ENCODE data around the gene MYO18B. TPM values are rescaled to one million over a fixed set of nuclear protein-coding genes. Genes with fewer than 3 reads are reported as not detected.

The MYO18B gene
- polyA plus RNA-seq, 1 donor (not counting 4 experiments of a cell fraction or from before 2014, with no cell fraction given), result not detected

- Histone ChIP-seq H3K27me3 (ENCODE audit: control insufficient read depth, extremely low read depth, insufficient read depth, low read length) (no peaks in the 10 kb centered on the region), H4K20me1 (ENCODE audit: control insufficient read depth, extremely low read depth, insufficient read depth, low read length) (no peaks in the 10 kb centered on the region), H3K79me2 (ENCODE audit: control insufficient read depth, insufficient read depth, low read length) (no peaks in the 10 kb centered on the region), H3K36me3 (ENCODE audit: control insufficient read depth in 2 of 2, extremely low read depth in 1 of 2, insufficient read depth in 2 of 2, low read length in 2 of 2) (no peaks in the 10 kb centered on the region), H2AFZ (ENCODE audit: control insufficient read depth, low read length) (no peak overlapping the region), H3K9me1 (ENCODE audit: control insufficient read depth, extremely low read depth, insufficient read depth, low read length) (no peaks in the 10 kb centered on the region), H3K9me3 (ENCODE audit: control insufficient read depth, low read depth, low read length) (no peaks in the 10 kb centered on the region), H3K27ac (ENCODE audit: control insufficient read depth, insufficient read depth, low read length) (no peak overlapping the region), H3K4me1 (ENCODE audit: control insufficient read depth, extremely low read depth, insufficient read depth, low read length) (no peaks in the 10 kb centered on the region), H3K9ac (ENCODE audit: control insufficient read depth, extremely low read depth, insufficient read depth, low read length) (no peak overlapping the region), H3K4me3 (ENCODE audit: control insufficient read depth in 2 of 3, extremely low read depth in 1 of 3, insufficient read depth in 2 of 3, low read depth in 1 of 3, low read length in 3 of 3) (no peak overlapping the region), H3K4me2 (ENCODE audit: control insufficient read depth, extremely low read depth, insufficient read depth, low read depth, low read length) (no peak overlapping the region)
- TF ChIP-seq CTCF (optimal IDR thresholded peaks at IDR 0.05 in 1 of 3, IDR thresholded peaks at IDR 0.05 in 1 of 3, conservative IDR thresholded peaks at IDR 0.05 in 1 of 3; ENCODE audit: extremely low read depth in 1 of 3, insufficient read depth in 2 of 3, low read length in 3 of 3) (no peak), EZH2 (IDR thresholded peaks at IDR 0.05; ENCODE audit: low read length) (no peak)
- dilution Hi-C loops (cut with MboI; ENCODE audit: extremely low pct_ligation_motif_present, low sequenced_read_pairs), result no loop called here
- FAIRE-seq (no peak), DNase-seq (ENCODE audit: low read depth, low spot score) (no peak)
Measured at GRCh38 chr22:25783856-25784255, 41.9 kb downstream of the MYO18B start.

GRCh38 chr22:25786165-25786564 is 44.2 kb downstream of the MYO18B start:
- TF ChIP-seq CTCF (optimal IDR thresholded peaks at IDR 0.05 in 1 of 3, IDR thresholded peaks at IDR 0.05 in 1 of 3, conservative IDR thresholded peaks at IDR 0.05 in 1 of 3; ENCODE audit: extremely low read depth in 1 of 3, insufficient read depth in 2 of 3, low read length in 3 of 3), result no peak
- no peak for TF ChIP-seq EZH2 (IDR thresholded peaks at IDR 0.05; ENCODE audit: low read length)
- Histone ChIP-seq H3K9me1 (ENCODE audit: control insufficient read depth, extremely low read depth, insufficient read depth, low read length) (no peaks in the 10 kb centered on the region), H3K4me3 (ENCODE audit: control insufficient read depth in 2 of 3, extremely low read depth in 1 of 3, insufficient read depth in 2 of 3, low read depth in 1 of 3, low read length in 3 of 3) (no peak overlapping the region), H3K36me3 (ENCODE audit: control insufficient read depth in 2 of 2, extremely low read depth in 1 of 2, insufficient read depth in 2 of 2, low read length in 2 of 2) (no peaks in the 10 kb centered on the region), H2AFZ (ENCODE audit: control insufficient read depth, low read length) (no peak overlapping the region), H4K20me1 (ENCODE audit: control insufficient read depth, extremely low read depth, insufficient read depth, low read length) (no peaks in the 10 kb centered on the region), H3K4me1 (ENCODE audit: control insufficient read depth, extremely low read depth, insufficient read depth, low read length) (no peaks in the 10 kb centered on the region), H3K79me2 (ENCODE audit: control insufficient read depth, insufficient read depth, low read length) (no peaks in the 10 kb centered on the region), H3K27ac (ENCODE audit: control insufficient read depth, insufficient read depth, low read length) (no peak overlapping the region), H3K9me3 (ENCODE audit: control insufficient read depth, low read depth, low read length) (no peaks in the 10 kb centered on the region), H3K27me3 (ENCODE audit: control insufficient read depth, extremely low read depth, insufficient read depth, low read length) (no peaks in the 10 kb centered on the region), H3K4me2 (ENCODE audit: control insufficient read depth, extremely low read depth, insufficient read depth, low read depth, low read length) (no peak overlapping the region), H3K9ac (ENCODE audit: control insufficient read depth, extremely low read depth, insufficient read depth, low read length) (no peak overlapping the region)
- dilution Hi-C loops (cut with MboI; ENCODE audit: extremely low pct_ligation_motif_present, low sequenced_read_pairs), result no loop called here
- FAIRE-seq (no peak), DNase-seq (ENCODE audit: low read depth, low spot score) (no peak)

Measured in keratinocyte (primary cell).